Neural cell (in vitro differentiated cells): ENCODE results near the gene HOXC11.

Experiments
- CTCF ChIP-seq: fragments of 450-650 bp; IDR thresholded peaks from 2 replicates; pipeline ENCODE4 v1.5.1; 2014; ENCODE audit warnings: antibody characterized with exemption, mild to moderate bottlenecking, moderate library complexity; ENCODE audit not compliant: poor library complexity, severe bottlenecking
- EP300 ChIP-seq: fragments of 450-650 bp; conservative IDR thresholded peaks from 2 replicates; pipeline ENCODE4 v1.6.1; 2014; ENCODE audit warnings: antibody characterized with exemption, mild to moderate bottlenecking, moderate library complexity; ENCODE audit not compliant: poor library complexity, severe bottlenecking

GRCh38 chr12:54024581-54025305, 51.8 kb downstream of the HOXC11 start:
- no peak for TF ChIP-seq EP300
- TF ChIP-seq CTCF: no peak
